ENCODE results near the gene RHBDL1. TPM values are rescaled to one million over a fixed set of nuclear protein-coding genes. Genes with fewer than 3 reads are reported as not detected.

RHBDL1 gene
- total and polyA plus RNA-seq, 4 donors = 0.35 to 0.84 (median 0.70) TPM

DNA sequence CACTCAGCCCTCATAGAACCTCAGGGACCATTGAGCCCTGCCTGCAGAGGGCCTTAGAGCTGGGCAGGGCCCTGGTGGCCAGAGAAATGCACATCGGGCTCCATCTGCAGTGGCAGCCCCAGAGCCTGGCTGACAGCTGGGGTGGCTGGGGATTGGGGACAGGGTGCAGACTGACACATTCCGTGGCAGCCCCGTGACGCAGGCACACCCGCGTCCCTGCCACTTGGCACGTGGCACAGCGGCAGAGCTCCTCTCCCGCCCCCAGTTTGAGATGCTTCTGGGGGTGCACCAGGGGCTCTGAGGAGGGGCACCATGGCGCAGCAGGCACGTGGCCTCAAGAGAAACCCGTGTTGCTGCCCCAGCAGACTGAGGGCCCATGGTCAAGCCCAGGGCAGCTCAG lies 27.9 kb downstream of the RHBDL1 start:
- Histone ChIP-seq H3K27me3 (ENCODE audit: control insufficient read depth in 4 of 4, insufficient read depth in 4 of 4, low read length in 3 of 4) (peaks cover 0 to 21% (median 12%) of the 10 kb centered on the region in 4 donors), H3K27ac (ENCODE audit: low read depth in 1 of 2, low read length in 2 of 2) (no peak overlapping the region), H3K9ac (ENCODE audit: low read depth in 1 of 2, low read length in 2 of 2) (no peak overlapping the region), H3K4me1 (ENCODE audit: control insufficient read depth in 4 of 4, insufficient read depth in 4 of 4, low read length in 3 of 4) (peaks cover 0 to 3% (median 0%) of the 10 kb centered on the region in 4 donors), H3K9me3 (ENCODE audit: control insufficient read depth in 4 of 4, low read length in 3 of 4) (no peaks in the 10 kb centered on the region), H3K4me3 (ENCODE audit: low read depth in 1 of 3, low read length in 3 of 3) (no peak overlapping the region), H3K36me3 (ENCODE audit: control insufficient read depth in 4 of 4, insufficient read depth in 3 of 4, low read depth in 1 of 4, low read length in 3 of 4) (no peaks in the 10 kb centered on the region)
- no peak for DNase-seq (ENCODE audit: low spot score)
- TF ChIP-seq RAD21 (IDR thresholded peaks at IDR 0.05) (no peak), SP1 (IDR thresholded peaks at IDR 0.05) (no peak), NR2F2 (IDR thresholded peaks at IDR 0.05) (no peak), EGR1 (IDR thresholded peaks at IDR 0.05; ENCODE audit: low read depth in 2 of 2) (no peak), RXRA (IDR thresholded peaks at IDR 0.05) (no peak), HNF4A (conservative IDR thresholded peaks at IDR 0.05) (no peak), HNF4G (IDR thresholded peaks at IDR 0.05) (no peak), TAF1 (conservative IDR thresholded peaks at IDR 0.05) (no peak)
- TF ChIP-seq, protein P1, sequence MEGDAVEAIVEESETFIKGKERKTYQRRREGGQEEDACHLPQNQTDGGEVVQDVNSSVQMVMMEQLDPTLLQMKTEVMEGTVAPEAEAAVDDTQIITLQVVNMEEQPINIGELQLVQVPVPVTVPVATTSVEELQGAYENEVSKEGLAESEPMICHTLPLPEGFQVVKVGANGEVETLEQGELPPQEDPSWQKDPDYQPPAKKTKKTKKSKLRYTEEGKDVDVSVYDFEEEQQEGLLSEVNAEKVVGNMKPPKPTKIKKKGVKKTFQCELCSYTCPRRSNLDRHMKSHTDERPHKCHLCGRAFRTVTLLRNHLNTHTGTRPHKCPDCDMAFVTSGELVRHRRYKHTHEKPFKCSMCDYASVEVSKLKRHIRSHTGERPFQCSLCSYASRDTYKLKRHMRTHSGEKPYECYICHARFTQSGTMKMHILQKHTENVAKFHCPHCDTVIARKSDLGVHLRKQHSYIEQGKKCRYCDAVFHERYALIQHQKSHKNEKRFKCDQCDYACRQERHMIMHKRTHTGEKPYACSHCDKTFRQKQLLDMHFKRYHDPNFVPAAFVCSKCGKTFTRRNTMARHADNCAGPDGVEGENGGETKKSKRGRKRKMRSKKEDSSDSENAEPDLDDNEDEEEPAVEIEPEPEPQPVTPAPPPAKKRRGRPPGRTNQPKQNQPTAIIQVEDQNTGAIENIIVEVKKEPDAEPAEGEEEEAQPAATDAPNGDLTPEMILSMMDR (IDR thresholded peaks at IDR 0.05; ENCODE audit: low read depth, low read length, missing input control) = no peak
- TF ChIP-seq, protein P2, sequence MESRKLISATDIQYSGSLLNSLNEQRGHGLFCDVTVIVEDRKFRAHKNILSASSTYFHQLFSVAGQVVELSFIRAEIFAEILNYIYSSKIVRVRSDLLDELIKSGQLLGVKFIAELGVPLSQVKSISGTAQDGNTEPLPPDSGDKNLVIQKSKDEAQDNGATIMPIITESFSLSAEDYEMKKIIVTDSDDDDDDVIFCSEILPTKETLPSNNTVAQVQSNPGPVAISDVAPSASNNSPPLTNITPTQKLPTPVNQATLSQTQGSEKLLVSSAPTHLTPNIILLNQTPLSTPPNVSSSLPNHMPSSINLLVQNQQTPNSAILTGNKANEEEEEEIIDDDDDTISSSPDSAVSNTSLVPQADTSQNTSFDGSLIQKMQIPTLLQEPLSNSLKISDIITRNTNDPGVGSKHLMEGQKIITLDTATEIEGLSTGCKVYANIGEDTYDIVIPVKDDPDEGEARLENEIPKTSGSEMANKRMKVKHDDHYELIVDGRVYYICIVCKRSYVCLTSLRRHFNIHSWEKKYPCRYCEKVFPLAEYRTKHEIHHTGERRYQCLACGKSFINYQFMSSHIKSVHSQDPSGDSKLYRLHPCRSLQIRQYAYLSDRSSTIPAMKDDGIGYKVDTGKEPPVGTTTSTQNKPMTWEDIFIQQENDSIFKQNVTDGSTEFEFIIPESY (IDR thresholded peaks at IDR 0.05) = no peak
- TF ChIP-seq, protein P3, sequence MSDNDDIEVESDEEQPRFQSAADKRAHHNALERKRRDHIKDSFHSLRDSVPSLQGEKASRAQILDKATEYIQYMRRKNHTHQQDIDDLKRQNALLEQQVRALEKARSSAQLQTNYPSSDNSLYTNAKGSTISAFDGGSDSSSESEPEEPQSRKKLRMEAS (IDR thresholded peaks at IDR 0.05) = no peak
- TF ChIP-seq, protein P4, sequence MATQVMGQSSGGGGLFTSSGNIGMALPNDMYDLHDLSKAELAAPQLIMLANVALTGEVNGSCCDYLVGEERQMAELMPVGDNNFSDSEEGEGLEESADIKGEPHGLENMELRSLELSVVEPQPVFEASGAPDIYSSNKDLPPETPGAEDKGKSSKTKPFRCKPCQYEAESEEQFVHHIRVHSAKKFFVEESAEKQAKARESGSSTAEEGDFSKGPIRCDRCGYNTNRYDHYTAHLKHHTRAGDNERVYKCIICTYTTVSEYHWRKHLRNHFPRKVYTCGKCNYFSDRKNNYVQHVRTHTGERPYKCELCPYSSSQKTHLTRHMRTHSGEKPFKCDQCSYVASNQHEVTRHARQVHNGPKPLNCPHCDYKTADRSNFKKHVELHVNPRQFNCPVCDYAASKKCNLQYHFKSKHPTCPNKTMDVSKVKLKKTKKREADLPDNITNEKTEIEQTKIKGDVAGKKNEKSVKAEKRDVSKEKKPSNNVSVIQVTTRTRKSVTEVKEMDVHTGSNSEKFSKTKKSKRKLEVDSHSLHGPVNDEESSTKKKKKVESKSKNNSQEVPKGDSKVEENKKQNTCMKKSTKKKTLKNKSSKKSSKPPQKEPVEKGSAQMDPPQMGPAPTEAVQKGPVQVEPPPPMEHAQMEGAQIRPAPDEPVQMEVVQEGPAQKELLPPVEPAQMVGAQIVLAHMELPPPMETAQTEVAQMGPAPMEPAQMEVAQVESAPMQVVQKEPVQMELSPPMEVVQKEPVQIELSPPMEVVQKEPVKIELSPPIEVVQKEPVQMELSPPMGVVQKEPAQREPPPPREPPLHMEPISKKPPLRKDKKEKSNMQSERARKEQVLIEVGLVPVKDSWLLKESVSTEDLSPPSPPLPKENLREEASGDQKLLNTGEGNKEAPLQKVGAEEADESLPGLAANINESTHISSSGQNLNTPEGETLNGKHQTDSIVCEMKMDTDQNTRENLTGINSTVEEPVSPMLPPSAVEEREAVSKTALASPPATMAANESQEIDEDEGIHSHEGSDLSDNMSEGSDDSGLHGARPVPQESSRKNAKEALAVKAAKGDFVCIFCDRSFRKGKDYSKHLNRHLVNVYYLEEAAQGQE (IDR thresholded peaks at IDR 0.05) = no peak
- 77% methylated on average over 12 of the region's 12 CpGs for WGBS

DNA sequence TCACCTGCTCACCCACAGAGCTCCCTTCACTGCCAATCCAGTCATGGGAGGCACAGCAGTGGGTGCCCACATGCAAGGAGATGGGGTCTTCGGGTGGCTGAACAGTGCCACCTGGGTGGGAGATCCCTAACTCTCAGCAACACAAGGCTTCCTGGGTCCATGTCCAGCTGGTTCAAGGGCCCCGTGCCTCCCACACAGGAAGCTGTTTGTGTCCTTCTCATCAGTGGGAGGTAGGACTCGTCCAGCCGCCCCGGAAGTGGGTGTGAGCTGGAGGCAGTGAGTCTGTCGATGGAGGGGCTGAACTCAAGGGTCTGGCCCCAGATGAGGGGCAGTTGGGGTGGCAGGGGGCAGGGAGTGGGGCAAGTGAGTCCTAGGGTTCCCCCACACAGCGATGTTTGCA lies 28.6 kb downstream of the RHBDL1 start:
- Histone ChIP-seq H3K27me3 (ENCODE audit: control insufficient read depth in 4 of 4, insufficient read depth in 4 of 4, low read length in 3 of 4) (peaks cover 3 to 21% (median 12%) of the 10 kb centered on the region in 4 donors), H3K36me3 (ENCODE audit: control insufficient read depth in 4 of 4, insufficient read depth in 3 of 4, low read depth in 1 of 4, low read length in 3 of 4) (no peaks in the 10 kb centered on the region), H3K4me3 (ENCODE audit: low read depth in 1 of 3, low read length in 3 of 3) (no peak overlapping the region), H3K9ac (ENCODE audit: low read depth in 1 of 2, low read length in 2 of 2) (no peak overlapping the region), H3K4me1 (ENCODE audit: control insufficient read depth in 4 of 4, insufficient read depth in 4 of 4, low read length in 3 of 4) (peaks cover 0 to 3% (median 0%) of the 10 kb centered on the region in 4 donors), H3K9me3 (ENCODE audit: control insufficient read depth in 4 of 4, low read length in 3 of 4) (no peaks in the 10 kb centered on the region), H3K27ac (ENCODE audit: low read depth in 1 of 2, low read length in 2 of 2) (no peak overlapping the region)
- no peak for DNase-seq (ENCODE audit: low spot score)
- 67% methylated on average over 7 of the region's 7 CpGs for WGBS
- TF ChIP-seq GABPA (IDR thresholded peaks at IDR 0.05 in 1 of 2, conservative IDR thresholded peaks at IDR 0.05 in 1 of 2) = no peak
- no peak for TF ChIP-seq HNF4G (IDR thresholded peaks at IDR 0.05)
- TF ChIP-seq, protein P4 (IDR thresholded peaks at IDR 0.05) = no peak
- no peak for TF ChIP-seq JUND (IDR thresholded peaks at IDR 0.05)
- TF ChIP-seq SP1 (IDR thresholded peaks at IDR 0.05) = no peak
- no peak for TF ChIP-seq NR2F2 (IDR thresholded peaks at IDR 0.05)
- no peak for TF ChIP-seq RXRA (IDR thresholded peaks at IDR 0.05)
- TF ChIP-seq, protein P1 (IDR thresholded peaks at IDR 0.05; ENCODE audit: low read depth, low read length, missing input control) = no peak
- TF ChIP-seq HNF4A (conservative IDR thresholded peaks at IDR 0.05) = no peak
- no peak for TF ChIP-seq TAF1 (conservative IDR thresholded peaks at IDR 0.05)
- TF ChIP-seq, protein P2 (IDR thresholded peaks at IDR 0.05) = no peak
- no peak for TF ChIP-seq FOXA1 (IDR thresholded peaks at IDR 0.05)

All from liver (tissue), 9 donors.